Activated naive CD4-positive, alpha-beta T cell treated with anti-CD3 and anti-CD28 coated beads, Interleukin-2, amount 50 U/mL, for 72 hours (primary cell): ENCODE measurements around the gene CHRNB4. TPM values are rescaled to one million over a fixed set of nuclear protein-coding genes. Genes with fewer than 3 reads are reported as not detected.
"Not testable (repeated sequence)": the region's sequence is repeated elsewhere in the genome, so short reads cannot be mapped to it uniquely, and the experiment has no call there.

Experiments
- ATAC-seq, 2 donors: fragments of 150-1000 bp; cut with Tn5 transposase; 2 replicates each; pipeline ENCODE4 v1.10.0; 2021; ENCODE audit warnings: mild to moderate bottlenecking in 2 of 2, moderate library complexity in 2 of 2
- DNase-seq, 2 donors: peaks; one replicate each; pipeline ENCODE4 v3.0.0; 2021 to 2022; ENCODE audit warnings: low spot score in 2 of 2
- H3K27ac Mint-ChIP-seq, 2 donors: one replicate each; pipeline ENCODE4 v1.8.0; 2022; ENCODE audit warnings: mild to moderate bottlenecking in 2 of 2, mixed read lengths in 2 of 2
- H3K36me3 Mint-ChIP-seq, 2 donors: one replicate each; pipeline ENCODE4 v1.8.0; 2022; ENCODE audit warnings: mixed read lengths in 2 of 2
- H3K9me3 Mint-ChIP-seq, 2 donors: one replicate each; pipeline ENCODE4 v1.8.0; 2022; ENCODE audit warnings: mixed read lengths in 2 of 2
- total RNA-seq, 2 donors: library from RNA; stranded (reverse); gene quantifications; one replicate each; pipeline ENCODE4 v1.2.3, GENCODE V29; 2022

Gene CHRNB4
- total RNA-seq, 2 donors from 2014 or later, result not detected

DNA sequence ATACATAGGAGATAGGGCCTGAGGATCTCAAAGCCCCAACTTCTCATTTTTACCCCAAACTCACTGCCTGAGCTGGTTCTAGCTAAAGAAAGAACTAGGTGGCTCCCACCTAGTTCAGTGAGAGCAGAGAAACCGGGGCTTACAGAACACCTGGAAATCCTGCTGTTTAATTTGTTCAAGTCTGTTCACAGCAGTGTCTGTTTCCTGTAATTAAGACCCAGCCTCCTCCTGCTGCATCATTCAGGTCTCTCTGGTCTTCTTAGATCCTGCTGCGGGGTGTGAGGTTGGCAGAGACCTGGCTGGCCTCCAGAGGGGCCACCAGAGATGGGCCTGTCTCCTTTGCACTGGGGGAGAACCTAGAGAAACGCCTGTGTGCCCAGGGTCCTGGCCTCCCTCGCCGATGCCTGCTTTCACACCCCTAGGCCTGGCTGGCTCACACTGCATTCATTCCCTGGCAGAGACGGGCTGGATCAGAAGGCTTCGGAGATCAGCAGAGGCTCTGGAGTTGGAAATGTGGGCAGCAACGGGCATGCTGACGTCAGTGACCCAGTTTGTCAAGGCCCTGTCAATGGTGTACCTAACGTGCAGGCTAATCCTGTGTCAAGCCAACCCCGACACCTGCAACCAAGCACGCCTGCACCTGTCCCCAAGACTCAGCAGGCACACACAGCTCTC lies 15.3 kb downstream of the CHRNB4 start:
- no peaks in the 10 kb centered on the region for H3K36me3 Mint-ChIP-seq
- no peaks in the 10 kb centered on the region for H3K9me3 Mint-ChIP-seq
- ATAC-seq, result no peak
- no peak for DNase-seq
- H3K27ac Mint-ChIP-seq, result no peak overlapping the region

DNA sequence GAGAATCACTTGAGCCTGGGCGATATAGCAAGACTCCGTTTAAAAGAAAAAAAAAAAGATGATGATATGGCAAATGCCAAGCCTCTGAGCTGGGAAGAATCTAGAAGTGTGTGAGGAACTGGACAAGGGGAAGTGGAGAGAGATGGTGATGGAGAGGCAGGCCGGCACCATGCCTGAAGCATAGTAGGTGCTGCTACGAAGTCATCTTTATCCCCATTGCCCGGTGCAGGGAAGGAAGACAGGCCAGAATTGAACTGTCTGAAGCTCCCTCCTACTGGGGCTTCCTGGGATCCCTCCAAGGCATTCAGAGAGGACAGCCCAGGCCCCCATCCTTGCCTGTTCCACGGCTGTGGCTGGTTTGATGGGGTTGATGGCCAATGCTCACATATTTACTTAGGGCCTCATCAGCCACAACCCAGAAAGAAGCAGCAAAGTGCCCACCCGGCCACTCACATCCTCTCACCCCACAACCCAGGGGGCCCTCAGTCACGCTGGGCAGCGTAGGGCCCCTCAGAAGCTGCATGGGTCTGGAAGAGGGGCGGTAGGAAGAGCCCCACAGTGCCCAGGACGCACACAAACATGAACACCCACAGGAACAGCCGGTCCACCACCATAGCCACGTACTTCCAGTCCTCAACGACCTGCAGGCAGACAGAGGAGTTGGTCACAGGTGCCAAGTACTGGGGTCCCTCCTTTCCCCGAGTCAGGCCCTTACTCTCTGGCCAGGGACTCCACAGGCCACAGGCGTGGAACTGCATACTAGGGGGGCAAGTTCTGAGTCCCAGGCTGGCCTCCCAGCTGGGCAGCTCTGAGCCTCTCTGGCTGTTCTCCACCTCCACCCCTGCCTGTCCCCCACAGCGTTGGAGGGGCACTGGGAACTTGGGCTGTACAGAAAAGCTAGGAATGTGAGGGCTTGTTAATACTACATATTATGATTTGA lies 16.1 kb downstream of the CHRNB4 start:
- ATAC-seq (no peak), DNase-seq (no peak)
- no peaks in the 10 kb centered on the region for H3K36me3 Mint-ChIP-seq
- H3K27ac Mint-ChIP-seq, result no peak overlapping the region
- no peaks in the 10 kb centered on the region for H3K9me3 Mint-ChIP-seq

DNA sequence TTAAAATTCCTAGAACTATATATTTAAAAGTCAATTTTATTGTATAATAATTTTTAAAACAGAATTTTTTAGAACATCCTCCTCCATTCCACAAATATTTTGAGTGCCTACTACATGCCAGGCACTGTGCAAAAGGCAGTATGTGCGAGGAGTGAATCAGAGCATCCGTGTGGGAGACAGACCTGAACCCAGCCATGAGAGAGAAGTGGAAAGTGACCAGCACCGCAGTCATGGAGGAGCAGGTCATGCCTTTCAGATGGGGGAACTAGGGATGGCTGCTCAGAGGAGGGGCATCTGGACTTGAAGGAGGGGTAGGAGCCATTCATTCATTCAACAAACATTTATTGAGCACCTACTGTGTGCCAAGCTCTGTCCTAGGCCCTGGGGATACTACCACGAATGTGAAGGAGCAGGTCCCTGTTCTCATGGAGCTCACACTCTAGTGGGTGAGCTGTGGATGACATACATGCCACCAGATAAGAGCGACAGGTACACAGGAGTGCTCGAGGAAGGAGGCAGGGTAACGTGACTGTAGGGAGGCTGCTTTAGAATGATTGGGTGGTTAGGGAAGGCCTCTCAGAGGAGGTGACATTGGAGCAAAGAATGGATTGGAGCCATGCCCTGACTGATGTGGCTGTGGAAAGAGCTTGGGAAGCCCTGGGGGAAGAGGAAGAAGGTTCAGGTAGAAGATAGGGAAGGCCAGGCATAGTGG lies 17.1 kb downstream of the CHRNB4 start:
- H3K9me3 Mint-ChIP-seq, result no peaks in the 10 kb centered on the region
- DNase-seq, result no peak
- ATAC-seq, result no peak
- H3K27ac Mint-ChIP-seq, result no peak overlapping the region
- no peaks in the 10 kb centered on the region for H3K36me3 Mint-ChIP-seq

DNA sequence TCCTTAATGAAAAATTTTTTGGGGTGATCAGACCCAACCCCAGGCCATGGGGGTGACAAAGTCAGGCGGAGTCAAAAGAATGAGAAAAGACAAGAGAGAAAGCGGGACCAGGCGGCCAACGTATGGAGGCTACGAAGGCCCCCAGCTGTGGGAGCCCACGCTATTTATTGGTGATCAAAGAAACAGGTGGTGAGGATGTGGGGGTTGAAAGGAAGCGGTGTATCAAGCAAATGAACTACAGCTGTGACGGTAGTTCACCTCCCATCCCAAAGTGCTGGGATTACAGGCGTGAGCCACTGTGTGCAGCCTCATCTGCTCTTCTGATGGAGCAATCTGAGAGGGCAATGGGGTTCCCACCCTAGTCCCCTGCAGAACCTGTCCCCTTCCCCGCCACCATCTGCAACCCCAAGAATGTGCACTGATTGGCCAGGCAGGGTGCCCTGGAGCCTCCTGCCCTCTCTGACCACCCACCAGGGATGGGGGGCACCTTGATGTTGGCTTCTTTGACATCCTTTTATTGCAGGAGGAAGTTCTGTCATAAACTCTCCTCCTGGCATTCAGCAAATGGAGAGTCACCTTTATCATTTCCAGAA lies 19.1 kb downstream of the CHRNB4 start:
- ATAC-seq (no peak), DNase-seq (no peak)
- no peak overlapping the region for H3K27ac Mint-ChIP-seq
- no peaks in the 10 kb centered on the region for H3K9me3 Mint-ChIP-seq
- H3K36me3 Mint-ChIP-seq, result no peaks in the 10 kb centered on the region

DNA sequence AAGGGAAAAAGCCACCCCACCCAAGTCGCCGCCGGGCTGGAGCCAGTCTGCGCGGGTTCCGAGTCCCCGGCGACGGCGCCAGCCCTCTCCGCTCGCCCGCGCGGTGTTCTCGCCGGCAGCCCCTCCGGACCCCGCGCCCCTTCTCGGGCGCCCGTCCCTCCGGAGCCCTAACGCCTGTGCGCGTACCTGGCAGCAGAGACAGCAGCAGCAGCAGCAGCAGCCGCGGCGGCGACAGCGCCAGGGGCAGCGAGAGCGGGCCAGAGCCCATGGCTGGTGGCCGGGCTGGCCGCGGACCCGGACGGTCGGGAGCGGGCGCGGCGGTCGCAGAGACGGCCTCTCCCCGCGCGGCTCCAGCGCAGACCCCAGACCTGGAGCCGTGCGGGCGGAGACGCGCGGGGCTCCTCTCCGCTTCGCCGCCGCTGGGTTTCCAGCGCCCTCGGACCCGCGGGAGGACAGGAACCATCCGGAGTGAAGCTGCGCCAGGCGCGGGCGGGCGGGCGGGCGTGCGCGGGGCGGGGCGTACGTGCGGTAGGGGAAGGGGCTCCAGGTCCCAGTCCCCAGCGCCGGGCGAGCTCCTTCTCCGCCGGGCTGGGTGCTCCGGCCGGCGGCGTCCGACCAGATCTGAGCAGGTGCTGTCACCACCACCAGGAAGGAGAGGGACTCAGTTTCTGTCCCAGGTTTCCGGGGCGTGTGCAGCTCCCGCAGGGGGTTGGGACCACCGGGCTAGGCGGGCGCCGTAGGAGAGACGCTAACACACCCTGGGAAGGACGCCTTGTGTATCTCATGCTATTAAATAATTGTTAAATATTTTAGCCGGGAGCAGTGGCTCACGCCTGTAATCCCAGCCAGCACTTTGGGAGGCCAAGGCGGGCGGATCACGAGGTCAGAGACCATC lies 20.2 kb downstream of the CHRNB4 start, which contains the start of gene CHRNA3:
Gene CHRNA3 (minus strand): TSS at position 470 of the 895 bp plus-strand sequence. CDS start 202 bp downstream, at position 268.
- DNase-seq (no peak), ATAC-seq (peak in 1 of 2 donors; percentile 31)
- H3K36me3 Mint-ChIP-seq, result no peaks in the 10 kb centered on the region
- no peaks in the 10 kb centered on the region for H3K9me3 Mint-ChIP-seq
- H3K27ac Mint-ChIP-seq, result no peak within 1 kb of the TSS

DNA sequence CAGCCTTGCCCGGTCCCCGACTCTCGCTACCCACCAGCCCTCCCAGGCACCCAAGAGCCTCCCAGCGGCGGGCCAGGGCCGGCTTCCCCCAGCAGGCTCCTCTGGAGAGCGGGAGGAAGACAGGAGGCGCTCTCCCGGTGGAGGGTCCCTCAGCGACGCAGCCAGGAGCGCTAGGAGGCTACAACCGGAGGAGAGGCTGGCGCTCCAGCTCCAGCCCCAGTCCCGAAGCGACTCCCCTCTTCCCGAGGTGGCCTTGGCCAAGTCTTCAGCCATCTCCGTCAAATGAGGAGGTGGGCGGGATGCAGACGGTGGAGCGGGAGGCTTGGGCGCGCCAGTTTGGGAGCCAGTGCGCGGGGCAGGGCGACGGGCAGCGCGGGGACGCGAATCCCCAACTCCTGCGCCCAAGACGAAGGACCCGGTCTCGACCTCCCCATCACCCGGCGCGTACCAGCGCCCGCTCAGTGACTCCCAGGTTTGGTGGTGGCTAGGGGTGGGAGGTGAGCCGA lies 20.9 kb downstream of the CHRNB4 start:
- Mint-ChIP-seq H3K27ac (no peak overlapping the region), H3K36me3 (no peaks in the 10 kb centered on the region), H3K9me3 (no peaks in the 10 kb centered on the region)
- DNase-seq (no peak), ATAC-seq (peak in 1 of 2 donors; percentile 43)

DNA sequence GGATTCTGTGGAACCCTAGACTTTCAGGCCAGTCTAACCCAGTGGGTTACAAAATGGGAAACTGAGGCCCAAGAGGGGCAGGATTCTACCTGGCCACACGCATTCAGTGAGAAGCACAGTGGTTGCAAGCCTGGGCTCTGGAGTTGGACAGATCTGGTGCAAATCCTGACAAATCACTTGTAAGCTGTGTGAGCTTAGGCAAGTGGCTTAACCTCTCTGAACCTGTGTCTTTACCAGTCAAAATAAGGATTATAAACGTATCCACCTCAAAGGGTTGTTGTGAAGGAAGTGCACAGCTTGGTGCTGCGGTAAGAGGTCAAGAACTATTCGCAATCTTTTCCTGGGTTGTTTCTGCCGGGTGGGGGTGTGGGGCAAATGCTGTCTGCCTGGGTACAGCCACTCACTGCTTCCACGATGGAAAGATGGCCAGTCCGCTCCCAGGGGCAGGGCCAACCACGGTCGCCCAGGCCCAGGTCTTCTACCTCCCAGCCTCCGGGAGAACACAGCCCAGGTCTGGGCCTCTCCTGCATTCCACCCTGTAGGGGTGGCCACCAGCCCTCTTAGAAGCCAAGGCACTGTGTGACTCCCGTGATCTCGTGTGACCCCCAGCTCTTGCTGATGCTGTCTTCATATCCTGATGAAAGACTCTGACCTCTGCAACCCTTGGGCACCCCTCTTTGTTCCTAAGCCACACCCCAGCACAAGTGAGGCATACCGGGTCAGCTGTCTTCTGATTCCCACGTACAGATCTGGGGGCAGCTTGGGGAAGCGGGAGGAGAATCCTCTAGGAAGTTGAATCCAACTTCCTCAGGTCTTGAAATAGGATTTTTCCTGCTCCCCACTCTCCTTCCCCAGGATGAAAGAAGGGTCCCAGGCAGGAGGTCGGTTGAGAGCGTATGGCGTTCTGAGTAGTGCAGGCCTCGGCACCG lies 21.7 kb downstream of the CHRNB4 start:
- Mint-ChIP-seq H3K9me3 (no peaks in the 10 kb centered on the region), H3K27ac (no peak overlapping the region), H3K36me3 (no peaks in the 10 kb centered on the region)
- ATAC-seq (no peak), DNase-seq (no peak)

DNA sequence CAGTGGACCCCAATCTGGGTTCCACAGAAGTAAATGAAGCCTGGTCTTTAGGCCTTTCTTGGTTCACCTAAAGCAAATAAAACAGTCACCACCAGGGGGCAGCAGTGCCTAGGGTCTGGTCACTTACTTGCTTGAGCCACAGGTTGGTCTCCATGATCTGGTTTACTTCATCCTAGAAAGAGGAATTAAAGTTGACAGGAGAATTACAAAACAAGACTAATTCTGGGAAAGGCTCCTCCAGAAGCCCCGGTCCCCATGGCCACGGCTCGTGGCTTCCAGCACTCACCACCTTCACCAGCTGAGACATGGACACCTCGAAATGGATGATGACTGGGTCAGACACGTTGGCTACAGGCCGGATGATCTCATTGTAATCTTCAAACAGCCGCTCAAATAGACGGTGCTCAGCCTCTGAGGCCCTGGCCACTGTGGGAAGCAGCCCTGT lies 22.5 kb downstream of the CHRNB4 start:
- Mint-ChIP-seq H3K27ac (no peak overlapping the region), H3K36me3 (no peaks in the 10 kb centered on the region), H3K9me3 (no peaks in the 10 kb centered on the region)
- DNase-seq (peak in 1 of 2 donors; percentile 93), ATAC-seq (peak; percentile 66 to 71)

DNA sequence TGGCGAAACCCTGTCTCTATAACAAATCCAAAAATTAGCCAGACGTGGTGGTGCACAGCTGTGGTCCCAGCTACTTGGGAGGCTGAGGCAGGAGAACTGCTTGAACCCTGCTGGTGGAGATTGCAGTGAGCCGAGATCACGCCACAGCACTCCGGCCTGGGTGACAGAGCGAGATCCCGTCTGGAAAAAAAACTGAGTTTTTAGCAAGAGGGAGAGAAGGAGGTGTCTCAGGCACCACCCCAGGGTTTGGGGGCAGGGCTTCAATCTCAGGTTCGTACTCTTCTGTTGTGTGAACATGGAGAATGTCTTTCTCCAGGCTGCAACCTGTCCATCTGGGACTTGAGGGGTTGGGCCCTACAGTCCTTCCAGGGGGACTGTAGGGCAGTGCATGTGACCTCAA lies 22.9 kb downstream of the CHRNB4 start:
- no peak for DNase-seq
- Mint-ChIP-seq H3K9me3 (no peaks in the 10 kb centered on the region), H3K36me3 (no peaks in the 10 kb centered on the region), H3K27ac (no peak overlapping the region)
- no peak for ATAC-seq

DNA sequence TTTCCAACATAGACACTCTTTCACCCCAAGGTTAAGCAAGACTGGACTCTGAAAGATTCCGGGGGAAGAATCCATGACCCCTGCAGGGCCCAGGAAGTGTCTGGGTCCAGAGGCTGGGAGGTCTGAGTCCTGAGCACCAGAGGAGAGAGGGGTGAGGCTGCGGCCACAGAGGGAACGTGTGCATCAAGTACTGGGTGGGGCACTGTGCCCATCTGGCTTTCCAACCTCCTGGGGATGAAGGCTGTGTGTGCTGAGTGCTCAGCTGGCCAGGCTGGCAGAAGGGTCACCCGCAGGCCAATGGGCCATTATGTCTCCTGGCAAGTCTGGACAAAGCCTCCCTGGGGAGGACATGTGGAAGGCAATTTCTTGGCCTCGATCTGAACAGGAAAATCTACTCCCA lies 23.5 kb downstream of the CHRNB4 start:
- Mint-ChIP-seq H3K27ac (peak overlapping the region in 1 of 2 donors; percentile 41), H3K9me3 (no peaks in the 10 kb centered on the region), H3K36me3 (no peaks in the 10 kb centered on the region)
- DNase-seq (no peak), ATAC-seq (no peak)

DNA sequence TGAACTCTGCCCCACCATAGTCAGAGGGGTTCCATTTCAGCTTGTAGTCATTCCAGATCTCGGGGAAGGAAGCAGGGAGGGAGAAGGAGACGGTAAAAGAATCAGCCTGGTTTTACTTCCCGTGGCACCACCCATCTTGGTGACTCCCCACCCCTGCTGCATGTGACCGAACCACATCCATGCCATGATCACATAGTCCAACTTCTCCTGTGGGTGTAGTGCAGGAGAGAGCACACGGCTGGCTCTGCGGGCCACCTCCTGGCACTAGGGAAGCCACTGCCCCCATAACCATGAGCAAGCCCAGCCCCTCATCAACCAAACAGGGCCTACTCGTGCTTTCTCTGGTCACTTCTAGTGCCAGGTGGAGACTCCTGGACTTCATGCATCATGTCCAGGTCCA lies 23.9 kb downstream of the CHRNB4 start:
- Mint-ChIP-seq H3K27ac (peak overlapping the region in 1 of 2 donors; percentile 41), H3K36me3 (no peaks in the 10 kb centered on the region), H3K9me3 (no peaks in the 10 kb centered on the region)
- DNase-seq (no peak), ATAC-seq (no peak)

DNA sequence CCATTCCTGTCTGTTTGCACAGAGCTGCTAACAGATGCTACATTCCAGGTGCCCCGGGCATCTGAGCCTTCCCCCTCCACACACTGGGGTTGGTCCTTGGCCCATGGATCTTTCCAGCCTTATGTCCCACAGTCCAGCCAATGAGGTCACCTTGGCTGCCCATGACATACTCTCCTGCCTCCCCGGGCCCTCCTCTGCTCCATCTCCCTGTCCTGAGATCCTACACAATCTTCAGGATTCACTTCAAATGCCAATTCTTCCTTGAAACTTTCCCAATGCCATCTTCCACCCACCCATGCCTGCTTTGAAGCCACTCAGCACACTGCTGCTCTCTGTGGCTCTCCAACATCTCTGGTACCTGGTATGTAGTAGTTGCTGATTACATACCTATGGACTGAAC lies 24.5 kb downstream of the CHRNB4 start:
- Mint-ChIP-seq H3K9me3 (no peaks in the 10 kb centered on the region), H3K36me3 (no peaks in the 10 kb centered on the region), H3K27ac (peak overlapping the region in 1 of 2 donors; percentile 41)
- ATAC-seq, result no peak
- no peak for DNase-seq

DNA sequence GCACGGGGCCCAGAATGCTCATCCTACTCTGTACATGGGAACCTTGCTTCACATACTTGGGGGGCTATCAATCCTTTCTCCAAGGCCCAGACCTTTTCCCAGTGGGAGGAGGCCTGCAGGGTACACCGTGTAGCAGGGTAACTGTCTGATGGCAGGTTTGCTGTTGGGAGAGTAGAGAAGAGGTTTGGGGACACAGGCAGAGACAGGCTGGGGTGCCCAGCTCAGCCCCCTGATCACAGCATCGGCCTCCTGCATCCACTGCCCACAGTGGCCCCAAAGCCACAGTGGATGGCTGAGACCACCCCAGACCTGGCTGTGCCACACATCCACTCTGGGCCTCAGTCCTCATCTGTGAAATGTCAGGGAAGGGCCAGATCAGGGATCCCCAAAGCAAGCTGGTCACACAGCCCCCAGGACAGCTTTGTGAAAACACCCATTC lies 25.8 kb downstream of the CHRNB4 start:
- ATAC-seq, result no peak
- Mint-ChIP-seq H3K27ac (no peak overlapping the region), H3K9me3 (no peaks in the 10 kb centered on the region), H3K36me3 (no peaks in the 10 kb centered on the region)
- DNase-seq, result no peak

DNA sequence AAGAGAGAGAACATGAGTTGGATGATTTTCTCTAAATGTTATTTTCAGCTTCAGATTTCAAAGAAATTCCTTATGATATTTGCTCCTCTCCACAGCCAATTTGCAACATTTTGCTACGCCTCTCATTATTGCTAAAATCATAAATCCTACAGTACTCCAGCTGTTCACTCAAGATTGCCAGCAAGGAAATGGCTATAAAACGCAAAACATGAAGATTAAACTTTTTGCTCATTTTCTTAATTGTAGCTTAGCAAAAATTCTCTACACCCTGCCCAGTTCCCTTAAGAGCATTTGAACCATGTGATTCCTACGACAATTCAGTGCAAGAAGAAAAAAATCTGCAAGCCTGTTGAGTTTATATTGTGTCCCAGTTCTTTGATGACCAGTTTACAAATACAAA lies 27.0 kb downstream of the CHRNB4 start:
- Mint-ChIP-seq H3K9me3 (no peaks in the 10 kb centered on the region), H3K36me3 (no peaks in the 10 kb centered on the region), H3K27ac (no peak overlapping the region)
- ATAC-seq (no peak), DNase-seq (no peak)

DNA sequence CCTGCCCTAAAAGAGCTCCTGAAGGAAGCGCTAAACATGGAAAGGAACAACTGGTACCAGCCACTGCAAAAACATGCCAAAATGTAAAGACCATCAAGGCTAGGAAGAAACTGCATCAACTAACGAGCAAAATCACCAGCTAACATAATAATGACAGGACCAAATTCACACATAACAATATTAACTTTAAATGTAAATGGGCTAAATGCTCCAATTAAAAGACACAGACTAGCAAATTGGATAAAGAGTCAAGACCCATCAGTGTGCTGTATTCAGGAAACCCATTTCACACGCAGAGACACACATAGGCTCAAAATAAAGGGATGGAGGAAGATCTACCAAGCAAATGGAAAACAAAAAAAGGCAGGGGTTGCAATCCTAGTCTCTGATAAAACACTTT lies 31.5 kb downstream of the CHRNB4 start:
- DNase-seq, H3K9me3 Mint-ChIP-seq, H3K36me3 Mint-ChIP-seq, H3K27ac Mint-ChIP-seq, ATAC-seq: not testable (repeated sequence)
